GM19467 (cell line): Measurements from ENCODE around the gene TMEM54.

Source experiments
- ATAC-seq: cut with Tn5 transposase; IDR thresholded peaks from one replicate; pipeline ENCODE4 v1.9.1; 2021; ENCODE audit warnings: mild to moderate bottlenecking, moderate library complexity; ENCODE audit not compliant: unreplicated experiment

TMEM54 gene

DNA sequence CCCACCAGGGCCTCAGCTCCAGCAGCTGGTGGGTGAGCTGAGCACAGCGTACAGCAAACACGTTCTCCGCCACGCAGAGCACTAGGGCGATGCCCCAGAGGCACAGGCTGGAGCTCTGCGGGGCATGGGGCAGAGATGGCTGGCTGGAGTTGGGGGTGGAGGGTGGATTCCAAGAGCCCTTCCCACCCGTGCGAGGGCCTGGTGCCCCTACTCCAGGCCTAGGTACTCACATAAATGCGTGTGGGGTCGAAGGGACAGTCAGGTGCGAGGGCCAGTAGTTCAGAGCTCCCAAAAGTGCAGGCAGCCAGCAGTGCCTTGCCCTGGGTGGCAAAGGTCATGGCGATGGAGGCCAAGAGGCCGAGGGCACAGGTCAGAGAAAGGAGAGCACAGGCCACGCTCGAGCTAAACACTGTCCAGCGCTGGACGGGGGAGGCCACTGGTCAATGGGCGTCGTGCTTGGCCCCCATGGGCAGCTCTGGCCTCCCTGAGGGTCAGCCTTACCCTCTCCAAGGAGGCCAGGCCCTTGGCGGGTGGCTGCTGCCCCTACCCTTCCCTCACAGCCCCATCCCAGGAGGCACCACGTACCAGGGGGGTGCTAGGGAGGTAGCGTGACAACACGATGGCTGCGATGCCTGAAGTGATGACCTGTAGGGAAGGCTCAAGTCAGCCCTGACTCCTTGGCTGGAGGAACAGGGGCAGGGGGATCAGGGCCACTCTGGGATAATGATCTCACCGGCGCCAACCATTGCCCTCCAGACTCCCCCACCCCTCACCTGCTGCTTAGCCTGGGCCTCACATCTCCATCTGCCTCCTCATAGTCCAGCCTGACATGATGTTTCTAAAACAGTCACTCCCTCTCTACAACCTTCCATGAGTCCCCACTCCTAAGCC is 5.6 kb downstream of the TMEM54 start:
- ATAC-seq, result no peak

DNA sequence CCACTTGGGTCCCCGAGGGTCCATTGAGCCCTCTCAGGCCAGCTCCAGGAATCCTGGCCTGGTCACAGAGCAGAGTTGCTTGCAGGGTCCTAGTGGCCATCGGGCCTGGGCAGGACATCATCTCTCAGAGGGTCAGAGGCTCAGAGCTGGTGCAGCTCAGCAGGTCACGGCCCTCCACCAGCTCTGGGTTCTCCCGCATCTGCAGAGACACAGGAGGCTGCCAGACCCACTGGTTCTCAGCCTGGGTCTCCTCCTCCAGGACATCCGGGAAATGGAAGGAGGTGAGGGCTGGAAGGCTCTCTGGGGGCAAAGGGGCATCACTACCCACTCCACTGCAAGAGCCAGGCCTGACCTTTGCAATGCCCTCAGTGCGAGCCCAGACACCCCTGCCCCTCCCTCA is 6.5 kb downstream of the TMEM54 start:
- ATAC-seq, result no peak

DNA sequence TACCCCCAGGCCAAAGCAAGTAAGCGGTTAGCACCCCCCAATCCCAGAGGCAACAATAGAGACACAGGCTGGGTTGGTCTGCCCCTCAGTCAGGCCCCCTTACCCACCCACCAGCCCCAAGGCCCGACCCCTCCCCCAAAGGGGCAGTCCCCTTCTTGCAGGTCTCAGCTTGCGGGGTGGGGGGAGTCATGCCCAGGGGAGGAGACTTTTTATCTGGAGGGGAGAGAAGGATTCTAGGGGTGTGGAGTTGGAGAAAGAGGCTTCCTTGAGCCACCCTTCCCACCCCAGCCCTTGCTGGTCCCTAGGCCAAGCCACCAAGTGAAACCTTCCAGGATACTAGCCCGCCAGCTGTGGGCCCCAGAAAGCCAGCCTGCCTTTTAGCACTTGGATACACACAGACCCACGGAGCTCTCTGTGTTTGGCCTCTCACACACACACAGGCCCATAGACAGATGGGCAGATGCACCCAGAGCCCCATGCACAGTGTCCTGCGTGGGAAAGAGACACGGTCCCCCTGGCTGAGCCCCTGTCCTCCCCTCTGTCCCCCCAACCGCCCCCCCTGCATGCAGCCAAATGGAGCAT is 7.1 kb downstream of the TMEM54 start:
- no peak for ATAC-seq

DNA sequence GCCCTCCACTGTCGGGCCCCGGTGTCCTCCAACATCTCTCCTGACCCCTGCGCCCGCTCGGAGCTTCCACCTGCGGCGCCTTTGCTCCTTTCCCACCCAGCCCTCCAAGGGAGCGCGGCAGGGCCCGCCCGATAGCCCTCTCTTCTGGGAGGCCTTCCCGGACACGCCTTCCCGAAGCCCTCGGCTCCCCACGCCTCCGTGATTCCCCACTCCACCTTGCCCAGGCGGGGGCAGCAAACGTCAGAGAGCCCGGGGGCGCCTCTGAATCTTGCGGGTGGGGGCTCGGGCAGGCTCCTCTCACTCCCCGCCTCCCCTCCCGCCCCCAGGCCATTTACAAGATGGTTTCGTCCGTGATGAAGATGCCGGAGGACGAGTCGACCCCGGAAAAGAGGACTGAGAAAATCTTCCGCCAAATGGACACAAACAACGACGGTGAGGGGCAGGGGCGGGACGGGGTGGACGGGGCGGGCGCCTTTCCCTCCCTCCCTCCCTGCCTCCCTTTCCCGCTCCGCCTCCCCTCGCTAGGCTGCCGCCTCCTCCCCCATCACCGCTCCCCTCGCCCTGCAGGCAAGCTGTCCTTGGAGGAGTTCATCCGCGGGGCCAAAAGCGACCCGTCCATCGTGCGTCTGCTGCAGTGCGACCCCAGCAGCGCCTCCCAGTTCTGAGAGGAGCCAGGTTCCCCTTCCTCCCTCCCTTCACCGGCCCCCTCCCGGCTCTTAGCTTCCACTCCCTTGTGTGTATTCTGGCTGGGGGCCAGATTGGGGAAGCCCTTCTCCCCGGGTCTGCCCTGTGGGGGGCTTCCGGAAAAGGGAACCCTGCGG is 7.8 kb downstream of the TMEM54 start:
- no peak for ATAC-seq

DNA sequence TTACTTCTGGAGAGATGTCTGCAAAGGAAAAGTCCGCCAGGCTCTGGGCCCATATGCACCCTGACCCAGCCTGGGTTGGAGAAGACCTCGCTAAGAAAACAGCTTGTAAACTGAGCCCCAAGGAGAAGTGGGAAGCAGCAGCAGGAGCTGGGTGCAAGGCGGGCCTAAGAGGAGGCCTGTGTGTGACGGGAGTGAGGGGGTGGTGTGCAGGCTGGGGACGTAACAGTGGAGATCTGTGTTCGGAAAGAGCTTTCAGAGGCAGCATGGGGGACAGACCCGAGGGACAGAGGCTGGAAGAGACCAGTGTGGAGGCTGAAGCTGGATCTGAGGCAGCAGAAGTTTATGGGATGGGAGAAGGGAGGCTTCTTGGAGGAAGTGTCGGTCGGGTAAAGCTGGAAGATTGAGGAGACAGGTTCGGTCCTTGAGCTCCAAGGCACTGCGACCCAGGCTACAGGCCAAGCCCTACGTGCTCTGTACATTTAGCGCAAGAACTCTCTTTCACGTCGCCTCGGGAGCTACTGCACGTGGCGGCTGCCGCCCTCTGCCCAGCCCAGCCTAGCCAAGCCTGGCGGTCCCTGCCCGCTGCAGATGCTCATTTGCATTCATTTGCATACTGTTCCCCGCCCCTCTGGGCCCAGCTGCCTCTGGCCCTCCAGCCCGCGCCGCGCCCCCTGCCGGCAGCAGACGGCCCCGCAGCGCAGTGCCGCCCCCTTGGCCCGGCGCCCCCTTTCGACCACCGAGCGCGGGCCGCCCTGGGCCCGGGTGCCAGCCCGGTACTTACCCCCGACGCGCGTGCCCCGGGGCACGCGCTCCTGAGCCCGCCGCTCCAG is 8.6 kb downstream of the TMEM54 start:
- no peak for ATAC-seq

DNA sequence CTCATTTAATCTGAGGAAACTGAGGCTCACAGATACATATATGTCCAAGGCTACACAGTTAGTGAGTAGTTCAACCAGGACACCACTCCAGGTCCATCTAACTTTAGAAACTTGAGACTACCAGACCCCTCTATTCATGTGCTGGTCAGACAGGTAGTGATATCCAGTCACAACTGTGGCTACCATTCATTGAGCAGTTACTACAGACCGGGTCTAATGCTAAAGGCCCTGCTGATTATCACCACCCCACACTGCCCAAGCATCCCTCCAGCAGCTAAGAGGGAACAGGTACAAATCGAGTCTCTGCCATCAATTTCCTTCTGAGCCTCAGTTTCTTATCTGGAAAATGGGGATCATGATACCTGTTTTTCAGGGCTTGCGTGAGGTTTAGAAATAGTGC is 9.6 kb downstream of the TMEM54 start:
- no peak for ATAC-seq

DNA sequence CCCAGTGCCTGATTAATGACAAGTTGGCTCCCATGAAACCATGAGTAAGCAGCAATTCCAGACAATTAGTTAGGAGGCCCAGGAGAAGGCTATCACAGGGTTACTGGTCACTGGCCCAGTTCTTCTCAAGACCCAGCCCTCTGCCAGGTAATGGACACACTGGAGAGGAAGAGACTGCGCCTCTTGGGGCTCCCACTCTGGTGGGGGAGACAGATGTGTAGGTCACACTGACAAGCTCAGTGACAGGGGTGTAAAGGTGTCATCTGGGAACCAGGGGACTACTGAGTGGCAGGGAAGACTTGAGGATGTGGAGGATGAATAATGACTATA is 10.0 kb downstream of the TMEM54 start:
- ATAC-seq, result no peak

DNA sequence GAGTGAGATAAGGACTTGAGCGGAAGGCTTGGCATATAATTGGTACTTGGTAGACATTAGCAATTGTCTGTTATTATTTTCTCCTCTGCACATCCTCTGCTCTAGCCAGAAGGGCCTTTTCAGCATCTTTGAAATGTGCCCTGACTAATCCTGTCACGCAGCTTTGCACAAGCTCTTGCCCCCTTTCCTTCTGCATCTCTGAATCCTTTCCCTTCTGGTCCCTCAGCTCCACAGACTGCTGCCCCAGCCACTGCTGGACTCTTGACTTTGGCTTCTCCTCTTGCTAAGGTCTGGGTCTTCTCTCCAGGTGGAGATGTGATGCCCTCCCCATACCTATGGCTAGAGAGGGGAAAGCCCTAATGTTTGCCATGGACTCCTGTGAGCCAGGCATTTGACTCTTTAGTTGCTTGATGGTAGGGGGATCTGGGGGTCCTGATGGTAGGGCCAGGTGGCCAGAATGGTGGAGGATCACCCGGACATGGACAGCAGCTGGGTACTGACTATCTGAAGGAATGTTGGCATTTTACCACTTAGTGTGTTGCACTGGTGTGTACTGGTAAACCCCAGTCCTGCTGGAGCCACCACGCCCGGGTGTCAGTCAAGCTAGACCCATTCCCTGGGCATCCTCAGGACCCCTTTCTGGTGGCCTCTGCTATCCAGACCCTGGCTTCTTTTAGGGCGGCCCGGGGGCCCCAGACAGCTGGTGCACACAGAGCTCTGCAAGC is 10.5 kb downstream of the TMEM54 start:
- ATAC-seq, result no peak

DNA sequence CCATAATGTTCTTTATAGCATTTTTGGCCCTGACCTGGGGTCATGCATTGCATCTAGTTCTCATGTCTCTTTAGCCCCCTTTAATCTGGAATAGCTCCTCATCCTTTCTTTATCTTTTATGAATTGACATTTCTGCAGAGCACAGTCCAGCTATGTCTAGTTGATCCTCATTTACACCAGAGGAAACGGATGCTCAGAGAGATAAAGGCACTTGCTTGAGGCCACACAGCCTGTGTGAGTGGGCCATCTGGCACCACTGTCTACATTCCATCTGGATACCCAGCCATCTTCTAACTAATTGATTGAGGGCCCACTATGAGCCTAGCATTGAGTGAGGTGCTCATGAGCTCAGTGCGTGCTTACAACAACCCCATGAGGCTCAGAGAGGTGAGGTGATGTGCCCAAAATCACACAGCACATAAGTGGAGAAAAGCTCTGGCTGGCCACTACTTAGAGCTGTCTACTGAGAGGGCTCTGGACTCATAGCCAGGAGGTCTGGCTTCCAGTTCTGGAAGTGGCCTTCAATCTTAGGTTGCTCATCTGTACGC is 11.4 kb downstream of the TMEM54 start:
- ATAC-seq, result no peak

DNA sequence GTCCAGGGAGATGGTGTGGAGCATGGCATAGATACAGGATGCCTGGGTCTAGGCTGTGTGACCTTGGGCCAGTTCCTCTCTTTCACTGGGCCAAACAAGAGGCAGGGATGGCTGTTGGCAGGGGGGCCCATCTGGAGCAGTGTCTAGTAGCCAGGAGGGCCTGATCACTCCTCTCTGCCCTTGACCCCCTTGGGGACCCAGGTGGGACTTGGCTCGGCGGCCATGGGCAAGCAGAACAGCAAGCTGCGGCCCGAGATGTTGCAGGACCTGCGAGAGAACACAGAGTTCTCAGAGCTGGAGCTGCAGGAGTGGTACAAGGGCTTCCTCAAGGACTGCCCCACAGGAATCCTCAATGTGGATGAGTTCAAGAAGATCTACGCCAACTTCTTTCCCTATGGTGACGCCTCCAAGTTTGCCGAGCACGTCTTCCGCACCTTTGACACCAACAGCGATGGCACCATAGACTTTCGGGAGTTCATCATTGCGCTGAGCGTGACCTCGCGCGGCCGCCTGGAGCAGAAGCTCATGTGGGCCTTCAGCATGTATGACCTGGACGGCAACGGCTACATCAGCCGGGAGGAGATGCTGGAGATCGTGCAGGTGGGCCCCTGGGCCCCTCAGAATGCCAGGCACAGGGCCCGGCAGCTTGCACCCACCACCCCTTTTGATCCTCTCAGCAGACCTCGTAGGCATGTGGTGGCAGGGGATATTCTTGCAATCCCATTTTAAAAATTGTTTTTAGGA is 12.3 kb downstream of the TMEM54 start:
- no peak for ATAC-seq

DNA sequence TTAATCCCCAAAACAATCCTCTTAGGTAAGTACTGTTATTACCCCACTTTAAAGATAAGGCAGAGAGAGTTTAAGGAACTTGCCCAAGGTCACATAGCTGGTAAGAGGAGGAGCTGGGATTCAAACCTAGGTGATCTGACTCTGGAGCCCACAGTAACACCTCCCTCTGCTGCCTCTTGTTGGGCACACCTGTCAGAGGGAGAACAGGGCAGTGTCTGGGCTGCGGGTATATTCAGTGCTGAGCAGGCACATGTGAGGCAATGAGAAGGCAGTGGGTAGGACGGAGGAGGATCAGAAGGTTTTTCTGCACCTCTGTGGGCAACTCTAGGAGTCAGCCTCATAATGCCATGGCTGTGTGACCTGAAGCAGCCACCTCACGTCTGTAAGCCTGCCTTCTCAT is 13.1 kb downstream of the TMEM54 start:
- no peak for ATAC-seq

DNA sequence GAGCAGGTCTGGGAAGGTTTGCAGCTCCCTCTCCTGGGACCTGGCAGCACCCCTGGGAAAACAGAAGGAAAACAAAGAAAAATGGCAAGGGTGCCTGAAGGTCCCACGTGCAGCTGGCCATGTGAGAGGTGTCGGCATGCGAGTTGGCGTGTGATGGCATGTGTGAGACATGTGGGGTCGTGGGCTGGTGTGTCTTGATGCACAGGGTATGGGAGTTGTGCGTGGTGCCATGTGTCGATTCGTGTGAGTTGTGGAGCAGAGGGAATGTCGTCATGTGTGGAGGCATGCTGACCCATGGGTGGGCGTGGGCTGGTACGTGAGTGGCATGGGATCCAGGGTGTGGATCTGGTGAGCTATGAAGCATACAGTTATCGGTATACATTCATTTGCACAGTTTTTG is 13.6 kb downstream of the TMEM54 start:
- no peak for ATAC-seq

DNA sequence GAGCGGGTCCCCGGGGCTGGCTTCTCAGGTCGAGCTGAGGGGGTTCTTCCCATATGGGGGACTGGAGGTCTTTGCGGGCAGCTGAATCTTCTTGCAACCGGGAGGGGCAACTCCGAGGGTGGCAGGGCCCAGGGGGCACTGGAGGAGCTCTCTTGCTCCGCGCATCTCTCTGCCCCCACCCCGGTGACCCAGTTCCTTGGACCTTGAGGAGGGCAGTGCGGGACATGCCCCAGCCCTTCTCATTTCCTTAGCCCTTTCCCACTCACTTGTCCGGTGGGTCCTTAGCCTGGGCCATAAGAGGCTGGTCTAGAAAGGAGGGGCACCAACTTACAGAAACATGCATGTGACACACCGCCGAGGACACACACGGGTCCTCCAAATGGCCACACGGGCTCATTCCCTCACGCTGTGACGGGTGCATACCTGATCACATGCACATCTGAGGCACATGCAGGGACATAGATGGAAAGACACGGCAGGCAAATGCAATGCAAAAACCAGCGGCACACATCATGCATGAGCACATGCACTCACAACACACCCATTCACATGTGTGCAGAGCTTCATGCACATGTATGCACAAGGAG is 14.3 kb downstream of the TMEM54 start:
- ATAC-seq, result no peak

DNA sequence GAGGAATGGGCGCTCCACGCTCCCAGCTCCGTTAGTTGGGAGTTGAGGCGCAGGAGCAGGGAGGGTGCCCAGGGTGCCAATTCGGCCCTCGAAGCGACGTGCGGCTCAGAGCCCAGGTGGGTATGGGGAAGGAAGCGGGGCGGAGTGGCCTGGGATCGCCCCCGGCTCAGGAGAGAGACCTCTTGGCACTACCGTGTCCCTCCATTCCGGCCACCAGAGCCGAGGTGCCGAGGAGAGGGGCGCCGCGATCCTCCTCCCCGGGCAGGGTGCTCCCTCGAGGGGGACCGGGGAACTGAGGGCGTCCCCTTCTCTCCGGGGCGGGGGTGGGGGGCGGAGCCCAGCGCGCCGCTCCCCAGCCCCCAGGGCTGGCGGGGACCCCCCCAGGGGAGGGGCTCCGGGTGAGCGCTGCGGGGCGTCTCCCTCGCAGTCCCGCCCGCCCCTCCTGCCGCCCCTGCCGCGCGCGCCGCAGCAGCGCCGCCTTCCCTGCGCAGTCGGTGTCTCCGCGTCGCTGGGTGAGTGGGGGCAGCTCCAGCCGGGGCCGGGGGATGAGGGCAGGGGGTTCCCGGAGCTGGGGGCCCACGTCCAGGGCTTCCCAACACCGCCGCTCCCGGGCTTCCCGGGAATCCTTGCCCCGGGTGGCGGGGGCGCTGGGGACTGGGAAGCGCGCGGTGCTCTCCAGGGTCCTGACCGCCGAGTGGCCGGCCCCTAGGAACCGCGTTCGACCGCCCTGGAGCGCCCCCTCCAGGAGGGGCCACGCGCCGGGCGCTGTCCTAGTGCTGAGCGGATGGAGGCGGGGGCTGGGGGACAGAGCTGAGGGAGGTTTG is 15.0 kb downstream of the TMEM54 start, which contains the start of gene HPCA:
Gene HPCA, plus strand, starts transcription at position 488 of the 824 bp plus-strand sequence. CDS start 2,408 bp downstream, outside the sequence.
- no peak for ATAC-seq

DNA sequence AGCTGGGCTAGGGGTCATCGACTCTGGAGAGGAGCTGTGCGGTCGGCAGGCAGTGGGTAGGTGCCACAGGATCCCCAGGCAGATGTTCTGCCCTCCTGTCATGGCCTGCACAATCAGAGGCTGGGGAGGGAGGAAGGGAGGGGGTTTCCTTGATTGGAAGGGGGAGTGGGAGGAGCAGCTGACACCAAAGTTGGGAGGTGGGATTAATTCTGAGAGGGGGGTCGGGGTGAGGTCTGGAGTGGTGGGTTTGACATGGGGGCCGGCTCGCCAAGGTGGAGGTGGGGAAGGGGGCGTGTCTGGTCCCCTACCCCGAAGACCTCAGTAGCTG is 15.5 kb downstream of the TMEM54 start:
- no peak for ATAC-seq

DNA sequence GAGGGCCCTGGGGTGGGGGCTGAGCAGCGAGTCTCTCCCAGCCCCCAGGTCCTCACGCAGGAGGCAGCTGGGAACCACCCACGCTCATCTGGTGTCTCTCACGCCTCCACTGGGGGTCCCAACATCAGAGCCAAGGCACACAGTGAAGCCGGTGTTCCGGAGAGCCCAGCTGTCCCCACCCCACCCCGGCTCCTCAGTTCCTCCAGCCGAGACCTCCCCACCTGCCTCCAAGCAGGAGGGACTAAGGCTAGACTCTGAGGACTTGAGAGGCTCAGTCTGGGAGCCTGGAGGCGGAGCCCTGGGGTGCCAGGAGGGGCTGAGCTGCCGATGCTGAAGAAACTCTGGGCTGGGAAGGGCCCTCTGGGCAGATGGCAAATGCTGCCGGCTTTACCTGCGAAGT is 16.5 kb downstream of the TMEM54 start:
- ATAC-seq, result no peak

DNA sequence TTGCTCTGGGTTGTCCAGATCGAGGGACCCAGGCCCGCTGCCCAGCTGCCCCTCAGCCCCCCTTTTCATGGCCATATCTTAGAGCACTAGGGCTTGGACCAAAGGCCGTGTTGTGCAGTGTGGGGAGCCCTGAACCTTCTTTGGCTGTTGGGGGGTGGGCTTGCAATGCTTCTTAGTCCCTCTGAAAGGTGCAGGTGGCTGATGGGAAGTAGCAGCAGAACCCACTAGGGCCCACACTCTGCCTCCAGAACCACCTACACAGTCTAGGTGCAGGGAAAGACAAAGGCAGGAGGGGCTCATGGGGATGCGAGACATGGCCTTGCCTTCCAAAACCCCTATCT is 17.2 kb downstream of the TMEM54 start:
- ATAC-seq, result no peak

DNA sequence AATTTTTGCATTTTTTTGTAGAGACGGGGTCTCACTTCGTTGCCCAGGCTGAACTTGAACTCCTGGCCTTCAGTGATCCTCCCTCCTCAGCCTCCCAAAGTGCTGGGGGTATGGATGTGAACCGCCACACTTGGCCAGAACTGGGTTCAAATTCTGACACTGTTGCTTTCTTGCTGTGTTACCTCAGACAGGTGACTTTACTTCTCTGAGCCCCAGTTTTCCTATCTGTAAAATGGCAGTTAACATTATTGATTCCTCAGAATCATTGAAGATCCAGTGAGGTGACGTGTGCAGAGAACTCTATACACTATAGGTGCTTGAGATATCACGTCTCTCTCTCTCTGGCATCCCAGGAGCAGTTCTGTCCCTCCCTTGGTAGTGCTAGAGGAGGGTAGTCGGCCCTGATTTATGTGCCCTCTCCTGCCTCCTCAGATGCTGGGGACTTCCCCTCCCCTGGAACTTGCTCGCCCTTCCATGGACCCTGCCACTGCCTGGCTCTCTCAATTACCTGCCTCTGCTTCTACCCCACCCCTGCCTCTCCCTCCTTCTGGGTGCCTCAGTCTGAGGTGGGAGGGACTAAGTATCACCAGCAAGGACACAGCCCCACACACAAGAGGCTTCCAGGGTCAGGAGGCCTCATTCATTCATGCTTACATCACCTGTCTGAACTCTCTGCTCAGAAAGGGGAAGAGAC is 17.7 kb downstream of the TMEM54 start:
- ATAC-seq, result no peak
